Stimulated activated CD4-positive, alpha-beta T cell treated with anti-CD3 and anti-CD28 coated beads, Interleukin-12 subunit alpha, Interleukin-12 subunit beta, amount 100 ng/mL, for 4 hours (primary cell): ENCODE measurements around the gene CYP2F1.
"Not testable (repeated sequence)": the region's sequence is repeated elsewhere in the genome, so short reads cannot be mapped to it uniquely, and the experiment has no call there.

Experiments used
- DNase-seq: peaks from one replicate; pipeline ENCODE4 v3.0.0-alpha.2; 2020

CYP2F1 gene

GRCh38 chr19:41114132-41114531 is at the start of gene CYP2F1:
Gene CYP2F1, plus strand, starts transcription at chr19:41114432. Its CDS starts 1,757 bp downstream, at chr19:41116189.
- no peak for DNase-seq

- no peak for DNase-seq
These were observed 49.2 kb upstream of the CYP2F1 start for GRCh38 chr19:41064974-41065569.

GRCh38 chr19:41076286-41076685 is 37.9 kb upstream of the CYP2F1 start:
- DNase-seq, result no peak

GRCh38 chr19:41083516-41083915 is 30.7 kb upstream of the CYP2F1 start:
- DNase-seq, result no peak

GRCh38 chr19:41085748-41086415 is 28.4 kb upstream of the CYP2F1 start:
- DNase-seq, result no peak

GRCh38 chr19:41088151-41088550 is 26.1 kb upstream of the CYP2F1 start, which contains the start of gene CYP2A13:
Gene CYP2A13, plus strand, starts transcription at chr19:41088451. Its CDS starts 21 bp downstream, at chr19:41088472.
- DNase-seq, result no peak

GRCh38 chr19:41089959-41090358 is 24.3 kb upstream of the CYP2F1 start:
- DNase-seq, result no peak

GRCh38 chr19:41095703-41096102 is 18.5 kb upstream of the CYP2F1 start:
- no peak for DNase-seq

GRCh38 chr19:41096353-41096752 is 17.9 kb upstream of the CYP2F1 start:
- no peak for DNase-seq

- no peak for DNase-seq
These were observed 16.9 kb upstream of the CYP2F1 start for GRCh38 chr19:41097302-41097701.

- DNase-seq, result no peak
These were observed 15.5 kb upstream of the CYP2F1 start for GRCh38 chr19:41098762-41099161.

- DNase-seq, result not testable (repeated sequence)
These were observed 12.0 kb upstream of the CYP2F1 start for GRCh38 chr19:41102210-41102609.

GRCh38 chr19:41106177-41106576 is 8.1 kb upstream of the CYP2F1 start:
- no peak for DNase-seq

- DNase-seq, result no peak
These were observed 2.9 kb upstream of the CYP2F1 start for GRCh38 chr19:41111296-41111695.

- DNase-seq, result no peak
These were observed 2.4 kb upstream of the CYP2F1 start for GRCh38 chr19:41111750-41112295.

GRCh38 chr19:41112728-41113290 is 1.4 kb upstream of the CYP2F1 start:
- DNase-seq, result no peak

GRCh38 chr19:41116261-41116660 is 2.0 kb downstream of the CYP2F1 start:
- no peak for DNase-seq

GRCh38 chr19:41120929-41121911 is 7.0 kb downstream of the CYP2F1 start:
- DNase-seq, result not testable (repeated sequence)

GRCh38 chr19:41122846-41123245 is 8.6 kb downstream of the CYP2F1 start:
- not testable (repeated sequence) for DNase-seq

- no peak for DNase-seq
These were observed 9.6 kb downstream of the CYP2F1 start for GRCh38 chr19:41123716-41124294.

GRCh38 chr19:41126765-41127203 is 12.6 kb downstream of the CYP2F1 start:
- DNase-seq, result peak; percentile 37

GRCh38 chr19:41127362-41127761 is 13.1 kb downstream of the CYP2F1 start:
- DNase-seq, result not testable (repeated sequence)
